ENCODE results near the gene IGSF3.

The IGSF3 gene

GRCh38 chr1:116678732-116679090 is 11.2 kb upstream of the IGSF3 start:
- Histone ChIP-seq H2AFZ (ENCODE audit: low read depth, low read length) (no peak overlapping the region), H2AK5ac (ENCODE audit: low read length, severe bottlenecking) (no peak overlapping the region), H2BK12ac (ENCODE audit: low read length in 2 of 2) (no peak overlapping the region), H3K79me1 (replicated peaks; ENCODE audit: low read length, poor library complexity, severe bottlenecking) (no peaks in the 10 kb centered on the region), H3K4me3 (ENCODE audit: insufficient read depth in 1 of 2, low read depth in 1 of 2, low read length in 2 of 2) (no peak overlapping the region), H3K9ac (ENCODE audit: low read length) (no peak overlapping the region), H4K91ac (ENCODE audit: low read length) (no peak overlapping the region), H3K4me2 (ENCODE audit: low read length, poor library complexity, severe bottlenecking) (no peak overlapping the region), H3K4ac (ENCODE audit: low read depth in 1 of 2, low read length in 2 of 2) (no peak overlapping the region), H3K9me3 (ENCODE audit: control insufficient read depth, low read length) (no peaks in the 10 kb centered on the region), H3K23ac (ENCODE audit: low read length in 2 of 2) (no peak overlapping the region), H3K18ac (ENCODE audit: low read depth in 1 of 2, low read length in 2 of 2) (no peak overlapping the region), H3K4me1 (ENCODE audit: control insufficient read depth, insufficient read depth, low read depth, low read length) (peaks cover 3% of the 10 kb centered on the region), H4K8ac (ENCODE audit: low read length) (no peak overlapping the region), H3K36me3 (ENCODE audit: control insufficient read depth in 1 of 2, insufficient read depth in 2 of 2, low read depth in 1 of 2, low read length in 2 of 2) (no peaks in the 10 kb centered on the region), H2BK5ac (ENCODE audit: low read depth, low read length, poor library complexity, severe bottlenecking) (no peak overlapping the region), H2BK120ac (ENCODE audit: low read depth, low read length) (no peak overlapping the region), H3K14ac (ENCODE audit: low read length in 2 of 2) (no peak overlapping the region), H3K27ac (ENCODE audit: low read length, poor library complexity, severe bottlenecking) (no peak overlapping the region), H3K27me3 (ENCODE audit: control insufficient read depth in 1 of 2, insufficient read depth in 1 of 2, low read length in 2 of 2) (peaks cover 6 to 7% of the 10 kb centered on the region in 2 experiments), H2BK15ac (ENCODE audit: low read depth, poor library complexity, severe bottlenecking) (no peak overlapping the region)
- 56% methylated on average over 1 of the region's 2 CpGs for WGBS
- no peak for DNase-seq

- H4K91ac ChIP-seq (ENCODE audit: low read length), result no peak overlapping the region
- no peak overlapping the region for H2AK5ac ChIP-seq (ENCODE audit: low read length, severe bottlenecking)
- no peak overlapping the region for H2BK15ac ChIP-seq (ENCODE audit: low read depth, poor library complexity, severe bottlenecking)
- no peaks in the 10 kb centered on the region for H3K9me3 ChIP-seq (ENCODE audit: control insufficient read depth, low read length)
- no peak overlapping the region for H2BK12ac ChIP-seq (ENCODE audit: low read length in 2 of 2)
- H3K23ac ChIP-seq (ENCODE audit: low read length in 2 of 2), result no peak overlapping the region
- H3K27me3 ChIP-seq (ENCODE audit: control insufficient read depth in 1 of 2, insufficient read depth in 1 of 2, low read length in 2 of 2), result peaks cover 9 to 10% of the 10 kb centered on the region in 2 experiments
- H3K4me1 ChIP-seq (ENCODE audit: control insufficient read depth, insufficient read depth, low read depth, low read length), result peaks cover 3% of the 10 kb centered on the region
- no peak overlapping the region for H2BK120ac ChIP-seq (ENCODE audit: low read depth, low read length)
- H3K79me1 ChIP-seq (replicated peaks; ENCODE audit: low read length, poor library complexity, severe bottlenecking), result no peaks in the 10 kb centered on the region
- no peak overlapping the region for H4K8ac ChIP-seq (ENCODE audit: low read length)
- H3K27ac ChIP-seq (ENCODE audit: low read length, poor library complexity, severe bottlenecking), result no peak overlapping the region
- H2BK5ac ChIP-seq (ENCODE audit: low read depth, low read length, poor library complexity, severe bottlenecking), result no peak overlapping the region
- no peak overlapping the region for H2AFZ ChIP-seq (ENCODE audit: low read depth, low read length)
- no peaks in the 10 kb centered on the region for H3K36me3 ChIP-seq (ENCODE audit: control insufficient read depth in 1 of 2, insufficient read depth in 2 of 2, low read depth in 1 of 2, low read length in 2 of 2)
- no peak for DNase-seq
- no peak overlapping the region for H3K4ac ChIP-seq (ENCODE audit: low read depth in 1 of 2, low read length in 2 of 2)
- no peak overlapping the region for H3K9ac ChIP-seq (ENCODE audit: low read length)
- H3K18ac ChIP-seq (ENCODE audit: low read depth in 1 of 2, low read length in 2 of 2), result no peak overlapping the region
- WGBS, result 56% methylated on average over 2 of the region's 2 CpGs
- H3K14ac ChIP-seq (ENCODE audit: low read length in 2 of 2), result no peak overlapping the region
- no peak overlapping the region for H3K4me2 ChIP-seq (ENCODE audit: low read length, poor library complexity, severe bottlenecking)
- H3K4me3 ChIP-seq (ENCODE audit: insufficient read depth in 1 of 2, low read depth in 1 of 2, low read length in 2 of 2), result no peak overlapping the region
Measured at GRCh38 chr1:116677474-116678062, 10.0 kb upstream of the IGSF3 start.

GRCh38 chr1:116676291-116676690 is 8.8 kb upstream of the IGSF3 start:
- no peak overlapping the region for H3K18ac ChIP-seq (ENCODE audit: low read depth in 1 of 2, low read length in 2 of 2)
- H3K9me3 ChIP-seq (ENCODE audit: control insufficient read depth, low read length), result no peaks in the 10 kb centered on the region
- no peak overlapping the region for H3K14ac ChIP-seq (ENCODE audit: low read length in 2 of 2)
- H2BK5ac ChIP-seq (ENCODE audit: low read depth, low read length, poor library complexity, severe bottlenecking), result no peak overlapping the region
- no peak overlapping the region for H2BK15ac ChIP-seq (ENCODE audit: low read depth, poor library complexity, severe bottlenecking)
- peaks cover 9 to 10% of the 10 kb centered on the region in 2 experiments for H3K27me3 ChIP-seq (ENCODE audit: control insufficient read depth in 1 of 2, insufficient read depth in 1 of 2, low read length in 2 of 2)
- no peak overlapping the region for H3K4me3 ChIP-seq (ENCODE audit: insufficient read depth in 1 of 2, low read depth in 1 of 2, low read length in 2 of 2)
- no peak for DNase-seq
- no peak overlapping the region for H2BK120ac ChIP-seq (ENCODE audit: low read depth, low read length)
- no peak overlapping the region for H3K9ac ChIP-seq (ENCODE audit: low read length)
- H2AK5ac ChIP-seq (ENCODE audit: low read length, severe bottlenecking), result no peak overlapping the region
- H3K4me1 ChIP-seq (ENCODE audit: control insufficient read depth, insufficient read depth, low read depth, low read length), result peaks cover 3% of the 10 kb centered on the region
- no peak overlapping the region for H4K8ac ChIP-seq (ENCODE audit: low read length)
- no peak overlapping the region for H2BK12ac ChIP-seq (ENCODE audit: low read length in 2 of 2)
- no peak overlapping the region for H2AFZ ChIP-seq (ENCODE audit: low read depth, low read length)
- H3K4me2 ChIP-seq (ENCODE audit: low read length, poor library complexity, severe bottlenecking), result no peak overlapping the region
- H3K36me3 ChIP-seq (ENCODE audit: control insufficient read depth in 1 of 2, insufficient read depth in 2 of 2, low read depth in 1 of 2, low read length in 2 of 2), result no peaks in the 10 kb centered on the region
- no peak overlapping the region for H3K27ac ChIP-seq (ENCODE audit: low read length, poor library complexity, severe bottlenecking)
- WGBS, result 95% methylated on average over 2 of the region's 2 CpGs
- no peak overlapping the region for H3K4ac ChIP-seq (ENCODE audit: low read depth in 1 of 2, low read length in 2 of 2)
- H4K91ac ChIP-seq (ENCODE audit: low read length), result no peak overlapping the region
- H3K79me1 ChIP-seq (replicated peaks; ENCODE audit: low read length, poor library complexity, severe bottlenecking), result no peaks in the 10 kb centered on the region
- H3K23ac ChIP-seq (ENCODE audit: low read length in 2 of 2), result no peak overlapping the region

- Histone ChIP-seq H2BK5ac (ENCODE audit: low read depth, low read length, poor library complexity, severe bottlenecking) (no peak overlapping the region), H3K14ac (ENCODE audit: low read length in 2 of 2) (no peak overlapping the region)
Measured at GRCh38 chr1:116674751-116675150, 7.2 kb upstream of the IGSF3 start.

More at GRCh38 chr1:116674751-116675150, 7.2 kb upstream of the IGSF3 start:
- H2BK120ac ChIP-seq (ENCODE audit: low read depth, low read length), result no peak overlapping the region
- no peak overlapping the region for H2BK12ac ChIP-seq (ENCODE audit: low read length in 2 of 2)
- DNase-seq, result no peak
- H3K4me1 ChIP-seq (ENCODE audit: control insufficient read depth, insufficient read depth, low read depth, low read length), result peaks cover 3% of the 10 kb centered on the region
- H2BK15ac ChIP-seq (ENCODE audit: low read depth, poor library complexity, severe bottlenecking), result no peak overlapping the region
- H2AK5ac ChIP-seq (ENCODE audit: low read length, severe bottlenecking), result no peak overlapping the region
- WGBS, result 78% methylated on average over 1 of the region's 2 CpGs
- no peak overlapping the region for H3K27ac ChIP-seq (ENCODE audit: low read length, poor library complexity, severe bottlenecking)
- H3K4me2 ChIP-seq (ENCODE audit: low read length, poor library complexity, severe bottlenecking), result no peak overlapping the region
- H3K36me3 ChIP-seq (ENCODE audit: control insufficient read depth in 1 of 2, insufficient read depth in 2 of 2, low read depth in 1 of 2, low read length in 2 of 2), result no peaks in the 10 kb centered on the region
- no peak overlapping the region for H3K4ac ChIP-seq (ENCODE audit: low read depth in 1 of 2, low read length in 2 of 2)
- H3K18ac ChIP-seq (ENCODE audit: low read depth in 1 of 2, low read length in 2 of 2), result no peak overlapping the region
- no peaks in the 10 kb centered on the region for H3K79me1 ChIP-seq (replicated peaks; ENCODE audit: low read length, poor library complexity, severe bottlenecking)
- H4K91ac ChIP-seq (ENCODE audit: low read length), result no peak overlapping the region
- H3K4me3 ChIP-seq (ENCODE audit: insufficient read depth in 1 of 2, low read depth in 1 of 2, low read length in 2 of 2), result no peak overlapping the region
- no peak overlapping the region for H2AFZ ChIP-seq (ENCODE audit: low read depth, low read length)
- no peak overlapping the region for H4K8ac ChIP-seq (ENCODE audit: low read length)
- H3K23ac ChIP-seq (ENCODE audit: low read length in 2 of 2), result no peak overlapping the region
- H3K9ac ChIP-seq (ENCODE audit: low read length), result no peak overlapping the region
- H3K9me3 ChIP-seq (ENCODE audit: control insufficient read depth, low read length), result no peaks in the 10 kb centered on the region
- peaks cover 9 to 20% of the 10 kb centered on the region in 2 experiments for H3K27me3 ChIP-seq (ENCODE audit: control insufficient read depth in 1 of 2, insufficient read depth in 1 of 2, low read length in 2 of 2)
